ENCODE data around the gene NPFFR1.

Gene NPFFR1

DNA sequence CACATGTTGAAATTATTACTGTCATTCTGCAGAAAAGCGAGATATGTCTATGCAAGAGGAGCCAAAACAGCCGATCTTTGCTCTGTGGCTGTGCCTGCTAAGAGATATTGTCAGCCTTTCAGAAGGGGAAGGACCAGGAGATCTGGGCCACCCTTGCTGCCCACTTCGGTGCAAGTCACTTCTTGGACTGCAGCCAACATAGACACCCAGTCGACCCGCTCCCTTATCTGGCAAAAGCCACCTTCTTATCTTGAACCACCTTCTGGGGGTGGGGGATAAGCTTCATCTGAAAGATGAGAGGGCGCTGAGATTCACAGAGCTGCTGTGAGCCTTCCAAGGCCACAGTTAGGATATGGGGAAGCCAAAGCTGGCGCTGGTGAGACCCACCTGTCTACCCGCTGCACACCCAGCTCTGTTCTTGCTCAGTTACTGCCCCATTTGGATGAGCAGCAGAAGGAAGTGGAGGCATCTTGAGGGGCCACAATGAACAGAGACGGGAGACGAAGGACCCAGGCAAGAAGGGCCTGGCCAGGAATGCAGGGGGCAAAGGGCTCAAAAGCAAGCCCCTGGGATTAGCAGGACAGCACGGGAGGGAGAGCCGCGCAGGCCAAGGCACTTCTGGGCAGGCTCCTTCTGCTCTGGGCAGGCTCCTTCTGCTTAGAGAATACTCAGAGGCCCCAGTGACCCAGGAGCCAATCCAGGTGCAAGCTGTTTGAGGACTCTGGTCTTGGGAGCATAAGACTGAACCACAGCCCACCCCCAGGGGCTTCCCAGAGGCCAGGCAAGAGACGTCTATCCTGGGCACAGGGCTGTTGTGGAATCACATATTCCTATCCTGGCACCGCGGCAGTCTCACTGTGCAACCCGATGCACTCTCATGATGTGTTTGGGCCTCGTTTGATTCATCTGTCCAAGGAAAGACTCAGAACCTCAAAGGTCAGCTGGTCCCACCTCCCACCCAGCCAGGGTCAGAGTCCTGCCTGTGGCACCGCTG, 38.4 kb upstream of the NPFFR1 start:
- H3K4me3 ChIP-seq (replicated peaks in 1 of 2; ENCODE audit: low read depth in 2 of 2, low read length in 2 of 2), result no peak overlapping the region
- TF ChIP-seq, protein P1, sequence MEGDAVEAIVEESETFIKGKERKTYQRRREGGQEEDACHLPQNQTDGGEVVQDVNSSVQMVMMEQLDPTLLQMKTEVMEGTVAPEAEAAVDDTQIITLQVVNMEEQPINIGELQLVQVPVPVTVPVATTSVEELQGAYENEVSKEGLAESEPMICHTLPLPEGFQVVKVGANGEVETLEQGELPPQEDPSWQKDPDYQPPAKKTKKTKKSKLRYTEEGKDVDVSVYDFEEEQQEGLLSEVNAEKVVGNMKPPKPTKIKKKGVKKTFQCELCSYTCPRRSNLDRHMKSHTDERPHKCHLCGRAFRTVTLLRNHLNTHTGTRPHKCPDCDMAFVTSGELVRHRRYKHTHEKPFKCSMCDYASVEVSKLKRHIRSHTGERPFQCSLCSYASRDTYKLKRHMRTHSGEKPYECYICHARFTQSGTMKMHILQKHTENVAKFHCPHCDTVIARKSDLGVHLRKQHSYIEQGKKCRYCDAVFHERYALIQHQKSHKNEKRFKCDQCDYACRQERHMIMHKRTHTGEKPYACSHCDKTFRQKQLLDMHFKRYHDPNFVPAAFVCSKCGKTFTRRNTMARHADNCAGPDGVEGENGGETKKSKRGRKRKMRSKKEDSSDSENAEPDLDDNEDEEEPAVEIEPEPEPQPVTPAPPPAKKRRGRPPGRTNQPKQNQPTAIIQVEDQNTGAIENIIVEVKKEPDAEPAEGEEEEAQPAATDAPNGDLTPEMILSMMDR (IDR thresholded peaks at IDR 0.05; ENCODE audit: low read depth, low read length), result no peak
- DNase-seq (ENCODE audit: low read depth in 2 of 2), result no peak

GRCh38 chr10:70321233-70321632, 37.4 kb upstream of the NPFFR1 start:
- DNase-seq (ENCODE audit: low read depth in 2 of 2), result no peak
- TF ChIP-seq, protein P1 (IDR thresholded peaks at IDR 0.05; ENCODE audit: low read depth, low read length), result no peak
- H3K4me3 ChIP-seq (replicated peaks in 1 of 2; ENCODE audit: low read depth in 2 of 2, low read length in 2 of 2), result no peak overlapping the region

- no peak overlapping the region for H3K4me3 ChIP-seq (replicated peaks in 1 of 2; ENCODE audit: low read depth in 2 of 2, low read length in 2 of 2)
- TF ChIP-seq, protein P1 (IDR thresholded peaks at IDR 0.05; ENCODE audit: low read depth, low read length), result no peak
- no peak for DNase-seq (ENCODE audit: low read depth in 2 of 2)
Measured at GRCh38 chr10:70320751-70321150, 36.9 kb upstream of the NPFFR1 start.

- DNase-seq (ENCODE audit: low read depth in 2 of 2), result no peak
- TF ChIP-seq, protein P1 (IDR thresholded peaks at IDR 0.05; ENCODE audit: low read depth, low read length), result no peak
- no peak overlapping the region for H3K4me3 ChIP-seq (replicated peaks in 1 of 2; ENCODE audit: low read depth in 2 of 2, low read length in 2 of 2)
Measured at GRCh38 chr10:70319824-70320223, 36.0 kb upstream of the NPFFR1 start.

- no peak for DNase-seq (ENCODE audit: low read depth in 2 of 2)
- H3K4me3 ChIP-seq (replicated peaks in 1 of 2; ENCODE audit: low read depth in 2 of 2, low read length in 2 of 2), result no peak overlapping the region
Measured at GRCh38 chr10:70319183-70319582, 35.4 kb upstream of the NPFFR1 start.

GRCh38 chr10:70317943-70318318, 34.1 kb upstream of the NPFFR1 start:
- TF ChIP-seq, protein P1 (IDR thresholded peaks at IDR 0.05; ENCODE audit: low read depth, low read length), result no peak
- no peak overlapping the region for H3K4me3 ChIP-seq (replicated peaks in 1 of 2; ENCODE audit: low read depth in 2 of 2, low read length in 2 of 2)
- DNase-seq (ENCODE audit: low read depth in 2 of 2), result no peak

More at GRCh38 chr10:70319183-70319582, 35.4 kb upstream of the NPFFR1 start:
- TF ChIP-seq, protein P1 (IDR thresholded peaks at IDR 0.05; ENCODE audit: low read depth, low read length), result no peak

Data from cardiac fibroblast (primary cell).